GM19035 (cell line): ENCODE data around the gene PACSIN1.

Source experiments
- ATAC-seq: cut with Tn5 transposase; IDR thresholded peaks from one replicate; pipeline ENCODE4 v1.9.1; 2021; ENCODE audit not compliant: unreplicated experiment

PACSIN1 gene

GRCh38 chr6:34543421-34543820 is 77.5 kb downstream of the PACSIN1 start:
- ATAC-seq = no peak

GRCh38 chr6:34544052-34544604 is 78.3 kb downstream of the PACSIN1 start:
- ATAC-seq = no peak

DNA sequence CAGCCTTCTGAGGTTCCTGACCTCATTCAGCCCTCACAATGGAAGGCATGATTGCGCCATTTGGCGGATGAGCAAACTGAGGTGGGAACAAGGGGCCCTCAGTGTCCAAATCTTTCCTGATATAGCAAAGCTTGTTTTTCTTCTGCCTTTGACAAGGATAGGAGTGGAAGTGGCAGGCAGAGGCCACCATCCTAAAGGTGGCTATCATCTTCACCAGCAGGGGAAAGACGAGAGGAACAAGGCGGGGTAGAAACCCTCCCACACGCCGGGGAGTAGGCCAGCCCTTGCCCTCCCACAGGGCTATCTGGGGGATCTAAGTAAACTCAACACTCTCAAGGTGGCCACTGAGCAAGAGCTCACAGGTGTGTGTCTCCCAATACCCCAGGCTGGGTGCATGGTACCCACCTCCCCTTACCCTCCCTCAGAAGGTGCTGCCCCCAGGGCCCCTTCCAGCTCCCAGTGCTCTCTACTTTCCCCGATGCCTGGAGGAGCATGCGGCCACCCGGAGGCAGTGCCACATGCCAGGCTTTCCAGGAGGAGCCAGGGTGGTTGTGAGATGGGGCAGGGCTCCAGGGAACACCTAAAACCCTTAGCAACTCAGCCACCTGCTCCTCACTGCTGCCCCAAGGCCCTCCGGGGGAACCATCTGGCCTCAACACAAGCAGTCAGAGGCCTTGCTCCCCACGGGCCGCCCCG is 79.0 kb downstream of the PACSIN1 start:
- ATAC-seq = no peak

- no peak for ATAC-seq
Measured at GRCh38 chr6:34546551-34547321, 80.9 kb downstream of the PACSIN1 start.

- no peak for ATAC-seq
Measured at GRCh38 chr6:34547701-34548644, 82.1 kb downstream of the PACSIN1 start.

- no peak for ATAC-seq
Measured at GRCh38 chr6:34549026-34549803, 83.3 kb downstream of the PACSIN1 start.

DNA sequence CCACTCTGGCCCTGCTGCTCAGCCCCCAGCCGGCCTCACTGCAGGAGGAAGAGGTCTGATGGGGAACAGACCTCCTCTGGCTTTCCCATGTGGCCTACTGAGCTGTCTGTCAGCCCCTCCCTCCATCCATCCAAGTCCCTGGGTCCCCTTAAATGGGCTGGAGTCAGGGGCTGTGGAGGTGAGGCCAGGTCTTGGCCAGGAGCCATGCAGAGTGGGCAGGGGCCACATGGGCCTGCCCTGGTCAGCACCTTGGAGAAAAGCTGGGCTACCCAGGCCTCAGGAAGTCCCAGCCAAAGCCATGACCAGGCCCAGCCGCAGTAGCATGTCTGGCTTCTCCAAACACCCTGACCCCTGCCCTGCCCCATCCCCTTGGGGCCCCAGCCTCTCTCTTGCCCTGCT is 83.9 kb downstream of the PACSIN1 start:
- ATAC-seq = no peak

GRCh38 chr6:34551720-34552119 is 85.8 kb downstream of the PACSIN1 start:
- ATAC-seq = no peak

DNA sequence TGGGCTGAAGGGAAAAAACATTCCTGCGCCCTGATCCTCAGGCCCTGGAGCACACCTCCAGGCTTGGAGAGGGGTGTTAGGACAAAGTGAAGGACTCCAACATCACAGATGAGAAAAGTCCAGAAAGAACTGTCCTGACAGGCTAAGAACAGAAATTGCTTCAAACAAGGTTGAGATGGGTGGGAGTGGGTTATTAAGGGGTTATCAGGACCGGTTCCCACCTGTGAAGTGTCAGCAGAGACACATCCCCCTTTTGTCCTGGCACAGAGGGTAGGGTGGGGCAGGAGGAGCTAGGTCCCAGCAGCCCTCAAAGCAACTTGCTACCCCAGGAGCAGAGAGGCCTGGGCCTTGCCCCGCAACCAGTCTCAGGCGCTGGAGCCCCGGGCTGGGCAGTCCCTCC is 86.7 kb downstream of the PACSIN1 start:
- ATAC-seq = no peak

DNA sequence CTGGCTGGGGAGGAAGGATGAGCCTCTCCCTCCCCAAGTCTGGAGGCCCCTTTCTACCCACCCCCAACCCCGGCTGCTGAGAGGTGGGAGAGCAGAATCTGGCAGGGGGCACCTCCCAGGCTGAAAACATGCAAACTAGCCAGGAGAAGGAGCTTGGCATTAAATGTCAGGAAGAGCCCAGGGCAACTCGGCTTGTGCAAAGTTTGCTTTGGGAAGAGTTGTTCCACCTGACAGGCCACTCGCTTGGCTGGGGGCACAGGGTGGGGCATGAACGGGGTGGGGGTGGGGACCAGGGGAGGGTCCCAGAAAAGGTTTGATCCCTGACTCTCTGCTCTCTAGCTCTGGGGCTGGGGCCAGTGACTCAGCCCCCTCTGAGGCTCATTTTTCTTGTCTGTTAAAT is 87.3 kb downstream of the PACSIN1 start:
- no peak for ATAC-seq

GRCh38 chr6:34553750-34554149 is 87.9 kb downstream of the PACSIN1 start:
- no peak for ATAC-seq

GRCh38 chr6:34554291-34555006 is 88.6 kb downstream of the PACSIN1 start:
- no peak for ATAC-seq

GRCh38 chr6:34555007-34555322 is 89.1 kb downstream of the PACSIN1 start:
- no peak for ATAC-seq

GRCh38 chr6:34555328-34555727 is 89.5 kb downstream of the PACSIN1 start:
- ATAC-seq = no peak

DNA sequence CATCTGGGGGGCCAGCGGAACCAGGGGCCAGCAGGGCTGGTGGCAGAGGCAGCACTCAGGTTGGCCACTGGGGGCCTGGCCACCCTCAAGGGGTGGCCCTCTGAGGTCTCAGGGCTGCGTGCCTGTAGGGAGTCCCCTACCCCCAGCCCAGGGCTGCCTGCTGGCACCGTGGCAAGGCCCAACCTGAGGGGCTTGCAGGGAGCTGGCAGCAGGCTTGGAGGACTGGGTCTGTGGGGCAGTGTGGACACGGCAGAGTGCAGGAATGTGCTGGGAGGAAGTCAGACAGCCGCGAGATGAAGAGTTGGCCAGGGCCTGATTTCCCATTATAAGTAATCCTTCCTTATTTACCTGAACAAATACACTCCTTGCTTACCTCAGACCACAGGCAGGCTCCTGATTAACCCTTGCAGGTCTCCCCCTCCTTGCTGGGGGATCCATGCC is 90.2 kb downstream of the PACSIN1 start, which contains the start of gene SPDEF:
TSS of gene SPDEF (minus strand) at position 299 of the 441 bp plus-strand sequence. CDS start 11,874 bp downstream, outside the sequence.
- no peak for ATAC-seq

DNA sequence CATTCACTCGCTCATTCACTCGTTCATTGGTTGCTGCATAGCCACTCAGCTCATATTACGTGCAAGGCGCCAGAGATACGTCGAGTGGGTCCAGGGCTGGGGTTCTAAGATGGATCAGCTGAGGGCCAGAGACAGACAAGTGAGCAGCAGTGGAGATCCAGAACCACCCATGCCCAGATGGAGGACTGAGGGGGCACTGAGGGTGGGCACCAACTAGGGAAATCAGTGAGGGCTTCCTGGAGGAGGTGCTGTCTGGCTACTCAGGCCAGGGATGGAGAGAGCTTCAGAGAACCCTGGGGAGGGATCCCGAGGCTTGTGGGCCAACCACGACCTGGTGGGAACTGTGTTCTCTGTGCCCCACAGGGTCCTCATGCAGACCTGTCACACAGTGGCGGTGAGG is 90.6 kb downstream of the PACSIN1 start:
- ATAC-seq = no peak

- no peak for ATAC-seq
Measured at GRCh38 chr6:34557228-34557627, 91.4 kb downstream of the PACSIN1 start.

GRCh38 chr6:34558172-34558714 is 92.4 kb downstream of the PACSIN1 start:
- no peak for ATAC-seq

GRCh38 chr6:34559651-34560365 is 93.9 kb downstream of the PACSIN1 start:
- ATAC-seq = no peak
